ENCODE measurements around the gene LGALS1.

GRCh38 chr22:37655252-37655563 lies 20.2 kb upstream of the LGALS1 start:
- TF ChIP-seq CTCF (IDR thresholded peaks at IDR 0.05; ENCODE audit: insufficient read depth, low read length) (no peak), GABPA (IDR thresholded peaks at IDR 0.05; ENCODE audit: low read depth) (no peak), REST (IDR thresholded peaks at IDR 0.05; ENCODE audit: insufficient replicate concordance, low read depth) (no peak)
